ENCODE results near the gene MVD.

DNA sequence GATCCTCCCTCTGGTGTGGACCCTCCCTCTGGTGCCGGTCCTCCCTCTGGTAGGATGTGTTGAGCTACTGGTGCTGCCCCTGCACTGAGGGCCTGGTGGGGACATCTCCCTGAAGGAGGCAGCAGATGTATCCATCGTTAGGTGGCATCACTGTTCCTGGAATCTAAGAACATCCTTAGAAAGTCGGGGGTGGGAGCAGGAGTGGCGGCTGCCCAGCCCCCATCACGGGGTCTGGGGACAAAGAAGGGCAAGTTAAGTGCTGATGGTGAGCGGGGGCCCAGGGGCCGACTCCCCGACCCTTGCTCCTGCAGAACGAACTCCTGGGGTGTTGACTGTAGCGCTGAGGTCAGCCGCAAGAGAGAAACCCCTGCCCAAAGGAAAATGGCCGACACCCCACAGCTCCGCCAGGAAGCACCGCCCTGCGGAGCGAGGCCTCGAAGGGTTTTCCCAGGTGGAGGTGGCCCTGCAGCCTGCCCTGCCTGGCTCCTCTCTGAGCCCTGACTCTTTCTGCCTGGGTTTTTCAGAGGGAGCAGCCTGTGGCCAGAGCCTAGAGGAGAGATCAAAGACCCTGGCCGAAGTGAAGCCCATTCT lies 49.0 kb upstream of the MVD start:
- TF ChIP-seq, protein P1, sequence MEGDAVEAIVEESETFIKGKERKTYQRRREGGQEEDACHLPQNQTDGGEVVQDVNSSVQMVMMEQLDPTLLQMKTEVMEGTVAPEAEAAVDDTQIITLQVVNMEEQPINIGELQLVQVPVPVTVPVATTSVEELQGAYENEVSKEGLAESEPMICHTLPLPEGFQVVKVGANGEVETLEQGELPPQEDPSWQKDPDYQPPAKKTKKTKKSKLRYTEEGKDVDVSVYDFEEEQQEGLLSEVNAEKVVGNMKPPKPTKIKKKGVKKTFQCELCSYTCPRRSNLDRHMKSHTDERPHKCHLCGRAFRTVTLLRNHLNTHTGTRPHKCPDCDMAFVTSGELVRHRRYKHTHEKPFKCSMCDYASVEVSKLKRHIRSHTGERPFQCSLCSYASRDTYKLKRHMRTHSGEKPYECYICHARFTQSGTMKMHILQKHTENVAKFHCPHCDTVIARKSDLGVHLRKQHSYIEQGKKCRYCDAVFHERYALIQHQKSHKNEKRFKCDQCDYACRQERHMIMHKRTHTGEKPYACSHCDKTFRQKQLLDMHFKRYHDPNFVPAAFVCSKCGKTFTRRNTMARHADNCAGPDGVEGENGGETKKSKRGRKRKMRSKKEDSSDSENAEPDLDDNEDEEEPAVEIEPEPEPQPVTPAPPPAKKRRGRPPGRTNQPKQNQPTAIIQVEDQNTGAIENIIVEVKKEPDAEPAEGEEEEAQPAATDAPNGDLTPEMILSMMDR (IDR thresholded peaks at IDR 0.05), result no peak
- no peak for TF ChIP-seq POLR2AphosphoS5 (IDR thresholded peaks at IDR 0.05)
- no peak for TF ChIP-seq POLR2A (IDR thresholded peaks at IDR 0.05)
- no peak for TF ChIP-seq EP300 (IDR thresholded peaks at IDR 0.05)
